Activated CD8-positive, alpha-beta memory T cell treated with anti-CD3 and anti-CD28 coated beads, Interleukin-2, amount 50 U/mL, for 48 hours (primary cell): Measurements from ENCODE around the gene PIK3R5.
"Not testable (repeated sequence)": the region's sequence is repeated elsewhere in the genome, so short reads cannot be mapped to it uniquely, and the experiment has no call there.

ENCODE experiments used
- DNase-seq: peaks from one replicate; pipeline ENCODE4 v3.0.0-alpha.2; 2020

PIK3R5 gene, protein sequence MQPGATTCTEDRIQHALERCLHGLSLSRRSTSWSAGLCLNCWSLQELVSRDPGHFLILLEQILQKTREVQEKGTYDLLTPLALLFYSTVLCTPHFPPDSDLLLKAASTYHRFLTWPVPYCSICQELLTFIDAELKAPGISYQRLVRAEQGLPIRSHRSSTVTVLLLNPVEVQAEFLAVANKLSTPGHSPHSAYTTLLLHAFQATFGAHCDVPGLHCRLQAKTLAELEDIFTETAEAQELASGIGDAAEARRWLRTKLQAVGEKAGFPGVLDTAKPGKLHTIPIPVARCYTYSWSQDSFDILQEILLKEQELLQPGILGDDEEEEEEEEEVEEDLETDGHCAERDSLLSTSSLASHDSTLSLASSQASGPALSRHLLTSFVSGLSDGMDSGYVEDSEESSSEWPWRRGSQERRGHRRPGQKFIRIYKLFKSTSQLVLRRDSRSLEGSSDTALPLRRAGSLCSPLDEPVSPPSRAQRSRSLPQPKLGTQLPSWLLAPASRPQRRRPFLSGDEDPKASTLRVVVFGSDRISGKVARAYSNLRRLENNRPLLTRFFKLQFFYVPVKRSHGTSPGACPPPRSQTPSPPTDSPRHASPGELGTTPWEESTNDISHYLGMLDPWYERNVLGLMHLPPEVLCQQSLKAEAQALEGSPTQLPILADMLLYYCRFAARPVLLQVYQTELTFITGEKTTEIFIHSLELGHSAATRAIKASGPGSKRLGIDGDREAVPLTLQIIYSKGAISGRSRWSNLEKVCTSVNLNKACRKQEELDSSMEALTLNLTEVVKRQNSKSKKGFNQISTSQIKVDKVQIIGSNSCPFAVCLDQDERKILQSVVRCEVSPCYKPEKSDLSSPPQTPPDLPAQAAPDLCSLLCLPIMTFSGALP

DNA sequence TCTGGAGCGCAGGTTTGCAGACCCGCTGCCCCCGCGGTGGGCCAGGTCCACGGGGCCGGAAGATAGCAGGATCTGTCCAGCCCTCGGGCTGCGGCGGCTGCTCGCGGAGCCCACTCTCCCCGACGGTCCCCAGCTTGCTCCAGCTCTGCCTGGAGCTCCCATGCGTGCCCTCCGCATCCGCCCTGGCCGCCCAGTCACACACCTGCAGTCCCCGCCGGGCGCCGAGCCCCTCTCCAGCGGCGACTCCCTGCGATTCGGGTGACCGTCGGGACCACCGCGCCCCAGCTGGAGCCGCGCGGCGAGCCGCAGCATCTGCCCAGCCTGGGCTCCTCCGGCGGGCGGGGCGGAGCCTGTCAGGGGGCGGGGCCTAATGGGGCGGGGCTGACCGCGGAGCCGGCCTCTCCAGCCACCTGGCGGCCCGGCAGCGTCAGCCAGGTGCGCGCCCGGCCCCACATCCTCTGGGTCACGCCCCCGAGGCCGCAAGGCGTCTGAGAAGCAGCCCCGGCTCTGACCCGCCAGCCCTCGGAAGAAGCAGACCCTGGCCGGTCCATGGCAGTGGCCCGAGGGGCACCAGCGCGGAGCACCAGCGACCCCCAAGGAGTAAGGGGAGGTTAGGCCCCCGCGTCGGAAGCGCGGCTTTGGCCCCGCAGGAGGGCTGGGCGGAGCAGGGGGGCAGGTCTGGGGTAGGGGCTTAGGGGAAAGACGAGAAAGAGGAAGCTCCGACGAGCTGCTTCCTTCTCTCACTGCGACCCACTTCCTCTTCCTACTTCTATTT is at the start of gene PIK3R5:
Gene PIK3R5, minus strand, starts transcription at position 314 of the 775 bp plus-strand sequence. CDS start 54,213 bp downstream, outside the sequence.
- peak; percentile 89 for DNase-seq

DNA sequence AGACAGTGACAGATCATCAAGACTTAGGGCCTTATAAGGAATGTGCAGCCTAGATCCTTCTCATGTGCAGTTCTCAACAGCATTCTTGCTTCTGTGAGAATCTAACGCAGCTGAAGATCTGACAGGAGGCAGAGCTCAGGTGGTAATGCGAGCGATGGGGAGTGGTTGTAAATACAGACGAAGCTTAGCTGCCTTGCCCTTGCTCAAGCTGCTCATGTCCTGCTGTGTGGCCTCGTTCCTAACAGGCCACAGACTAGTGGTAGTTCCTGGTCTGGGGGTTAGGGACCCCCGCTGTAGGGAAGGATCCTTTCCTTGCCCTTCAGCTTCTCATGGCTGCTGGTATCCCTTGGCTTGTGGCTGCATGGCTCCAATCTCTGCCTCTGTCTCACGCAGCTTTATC is 45.5 kb upstream of the PIK3R5 start:
- no peak for DNase-seq

DNA sequence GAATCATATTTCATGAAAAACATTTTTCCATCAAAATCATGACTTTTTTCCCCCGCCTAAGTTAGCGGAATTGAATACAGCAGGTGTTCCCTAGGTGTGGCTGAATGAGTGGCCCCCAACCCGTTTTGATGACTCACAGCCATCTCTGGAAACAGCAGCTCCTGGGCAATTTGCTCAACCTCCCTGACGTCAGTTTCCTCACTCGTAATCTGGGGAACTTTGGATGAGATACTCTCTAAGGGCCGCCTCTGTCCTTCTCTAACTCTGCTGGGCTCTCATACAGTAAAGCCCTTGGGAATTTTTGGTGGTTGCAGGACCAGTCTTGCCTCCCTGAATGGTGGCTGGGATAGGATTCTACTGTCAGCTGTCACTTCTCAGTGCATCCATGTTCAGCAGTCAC is 44.2 kb upstream of the PIK3R5 start:
- no peak for DNase-seq

DNA sequence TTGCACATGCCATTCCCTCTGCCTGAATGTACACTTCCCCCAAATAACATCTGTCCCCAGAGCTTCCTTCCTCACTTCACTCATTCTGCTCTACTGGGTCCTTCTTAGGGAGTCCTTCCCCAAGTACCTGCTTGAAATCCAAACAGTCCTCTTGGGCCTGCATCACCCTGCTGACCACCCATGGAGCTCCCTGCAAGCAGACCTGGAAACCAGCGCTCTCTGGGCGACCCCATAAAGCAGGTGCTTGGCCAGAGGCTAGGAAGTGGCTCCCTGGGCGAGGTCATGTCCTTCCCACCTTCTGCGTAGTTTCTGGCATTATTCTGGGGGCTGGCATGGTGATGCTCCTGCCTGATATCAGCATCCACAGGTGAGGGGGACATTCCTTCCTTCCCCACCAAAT is 43.6 kb upstream of the PIK3R5 start:
- DNase-seq = no peak

DNA sequence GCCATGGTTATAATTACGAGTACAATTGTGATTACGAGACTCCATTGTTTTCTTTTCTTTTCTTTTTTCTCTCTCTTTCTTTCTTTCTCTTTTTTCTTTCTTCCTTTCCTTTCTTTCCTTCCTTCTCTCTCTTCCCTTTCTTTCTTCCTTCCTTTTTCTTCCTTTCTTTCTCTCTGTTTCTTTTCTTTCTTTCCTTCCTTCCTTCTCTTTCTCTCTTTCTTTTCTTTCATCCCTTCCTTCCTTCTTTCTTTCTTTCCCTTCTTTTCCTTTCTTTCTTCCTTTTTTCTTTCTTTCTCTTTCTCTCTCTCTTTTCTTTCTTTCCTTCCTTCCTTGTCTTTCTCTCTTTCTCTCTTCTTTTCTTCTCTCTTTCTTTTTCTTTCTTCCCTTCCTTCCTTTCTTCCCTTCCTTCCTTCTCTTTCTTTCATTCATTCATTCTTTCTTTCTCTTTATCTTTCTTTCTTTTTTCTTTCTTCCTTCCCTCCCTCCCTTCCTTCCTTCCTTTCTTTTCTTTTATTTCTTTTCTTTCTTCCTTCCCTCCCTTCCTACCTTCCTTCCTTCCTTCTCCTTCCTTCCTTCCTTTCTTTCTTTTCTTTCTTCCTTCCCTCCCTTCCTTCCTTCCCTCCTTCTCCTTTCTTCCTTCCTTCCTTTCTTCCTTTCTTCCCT is 41.7 kb upstream of the PIK3R5 start:
- DNase-seq = no peak

DNA sequence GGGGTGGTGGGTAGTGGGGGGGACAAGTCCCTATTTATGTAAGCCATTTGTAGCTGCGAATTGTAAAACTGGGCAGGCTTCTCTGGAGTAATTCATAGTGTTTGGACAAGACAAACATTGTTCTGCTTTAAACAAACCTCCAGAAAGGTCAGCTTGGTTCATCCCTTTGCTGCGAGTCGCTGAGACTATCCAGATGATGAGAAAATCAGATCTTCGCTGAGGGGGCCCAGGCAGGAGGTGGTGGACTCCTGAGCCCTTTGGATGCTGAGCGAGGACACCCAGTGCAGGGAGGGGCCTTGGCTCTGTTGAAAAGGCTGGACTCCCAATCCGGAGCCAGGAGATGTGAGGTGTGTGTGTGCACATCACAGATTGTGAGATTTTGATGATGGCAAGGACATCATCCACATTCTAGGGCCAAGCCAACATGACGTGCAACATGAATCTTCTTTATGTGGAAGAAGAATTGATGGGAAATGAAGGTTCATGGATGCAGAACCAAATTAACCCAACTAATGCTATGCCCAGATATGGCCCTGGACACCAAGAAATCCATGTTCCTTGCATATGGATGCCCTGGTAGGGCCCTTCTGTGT is 40.8 kb upstream of the PIK3R5 start:
- DNase-seq = peak; percentile 3

DNA sequence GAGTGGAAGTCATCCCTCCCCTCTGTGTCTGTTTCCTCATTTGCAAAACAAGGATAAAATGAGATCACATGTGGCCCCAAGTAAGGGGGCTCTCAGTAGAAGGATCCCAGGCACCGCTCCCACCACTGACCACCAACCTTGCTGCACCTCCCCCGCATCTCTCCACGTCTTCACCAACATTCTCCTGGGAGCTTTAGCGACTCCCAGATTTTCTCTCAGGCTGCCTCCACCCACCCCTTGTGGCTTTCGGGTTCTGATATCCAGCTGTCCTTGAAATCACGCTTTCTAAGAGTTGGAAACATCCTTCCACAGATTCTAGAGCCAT is 39.4 kb upstream of the PIK3R5 start:
- DNase-seq = peak; percentile 17

DNA sequence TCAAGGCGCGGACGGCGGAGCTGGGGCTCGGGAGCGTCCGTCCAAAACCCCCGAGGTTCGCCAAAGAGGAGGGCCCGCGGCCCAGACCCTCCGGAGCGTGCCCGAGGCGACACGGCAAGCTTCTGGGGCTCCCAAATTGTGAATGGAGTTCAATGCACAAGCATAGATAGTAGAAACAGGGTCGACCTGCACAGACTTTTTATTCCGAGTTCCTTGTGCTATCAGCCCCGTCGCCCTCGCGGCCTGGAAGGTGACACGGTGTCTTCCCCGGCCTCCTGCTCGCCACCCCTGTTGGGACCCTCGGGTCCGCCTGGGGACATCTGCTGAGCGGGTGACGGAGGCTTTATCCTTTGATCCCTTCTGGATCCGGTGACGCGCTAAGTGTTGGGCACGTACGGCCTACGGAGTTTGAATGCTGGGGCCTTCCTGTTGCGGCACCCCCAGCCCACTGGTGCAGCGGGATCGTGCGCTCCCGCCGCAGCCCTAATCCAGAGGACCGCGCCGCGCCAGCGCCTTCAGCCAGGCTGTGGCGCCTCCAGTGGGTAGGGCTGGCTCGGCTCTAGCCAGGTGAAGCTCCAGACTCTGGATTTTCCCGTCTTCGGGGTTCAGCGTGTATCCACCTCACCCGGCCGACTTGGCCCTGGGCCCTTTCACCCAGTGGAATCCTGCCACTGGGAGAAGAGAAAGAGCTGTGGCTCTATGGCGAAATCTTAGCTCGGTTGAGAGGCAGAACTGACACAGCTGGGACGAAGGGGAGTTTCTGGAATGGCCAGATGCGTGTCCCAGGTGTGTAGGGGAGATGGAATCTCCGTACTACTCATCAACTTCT is 38.8 kb upstream of the PIK3R5 start:
- DNase-seq = peak; percentile 56

DNA sequence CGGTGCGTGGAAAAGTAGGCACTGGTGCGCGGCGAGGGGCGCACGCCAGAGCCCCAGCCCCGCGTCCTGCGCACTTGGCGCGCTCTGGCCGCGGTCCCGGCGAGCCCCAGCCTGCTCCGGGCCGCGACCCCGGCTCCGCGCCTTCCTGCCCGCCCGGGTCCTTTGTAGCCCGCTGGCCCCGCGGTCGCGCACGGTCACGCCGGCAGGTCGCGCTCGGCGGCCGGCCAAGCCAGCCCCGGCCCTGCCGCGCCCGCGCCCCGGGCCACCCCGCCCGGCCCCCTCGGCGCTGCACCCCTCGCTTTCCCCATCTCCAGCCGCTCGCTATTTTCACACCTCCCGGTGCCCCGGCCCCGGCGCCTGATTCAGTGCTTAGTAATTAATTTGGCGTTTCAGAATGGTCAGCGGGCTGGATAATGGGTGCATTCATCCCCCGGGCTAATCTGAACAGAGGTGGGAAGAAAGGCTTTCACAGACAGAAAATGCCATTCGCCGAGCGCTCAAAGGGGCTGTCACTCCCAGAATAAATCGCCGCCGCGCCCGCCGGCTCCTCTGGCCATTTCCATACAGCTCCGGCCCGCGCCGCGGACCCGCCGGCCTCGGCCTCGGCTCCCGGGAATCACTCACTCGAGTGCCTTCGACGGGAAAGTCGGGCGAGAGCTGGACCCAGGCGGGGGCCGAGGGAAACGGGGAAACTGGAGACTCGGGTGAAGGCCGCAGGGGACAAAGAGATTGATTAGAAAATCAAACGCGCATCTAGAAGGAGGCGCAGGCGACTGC is 38.0 kb upstream of the PIK3R5 start:
- peak; percentile 51 for DNase-seq

DNA sequence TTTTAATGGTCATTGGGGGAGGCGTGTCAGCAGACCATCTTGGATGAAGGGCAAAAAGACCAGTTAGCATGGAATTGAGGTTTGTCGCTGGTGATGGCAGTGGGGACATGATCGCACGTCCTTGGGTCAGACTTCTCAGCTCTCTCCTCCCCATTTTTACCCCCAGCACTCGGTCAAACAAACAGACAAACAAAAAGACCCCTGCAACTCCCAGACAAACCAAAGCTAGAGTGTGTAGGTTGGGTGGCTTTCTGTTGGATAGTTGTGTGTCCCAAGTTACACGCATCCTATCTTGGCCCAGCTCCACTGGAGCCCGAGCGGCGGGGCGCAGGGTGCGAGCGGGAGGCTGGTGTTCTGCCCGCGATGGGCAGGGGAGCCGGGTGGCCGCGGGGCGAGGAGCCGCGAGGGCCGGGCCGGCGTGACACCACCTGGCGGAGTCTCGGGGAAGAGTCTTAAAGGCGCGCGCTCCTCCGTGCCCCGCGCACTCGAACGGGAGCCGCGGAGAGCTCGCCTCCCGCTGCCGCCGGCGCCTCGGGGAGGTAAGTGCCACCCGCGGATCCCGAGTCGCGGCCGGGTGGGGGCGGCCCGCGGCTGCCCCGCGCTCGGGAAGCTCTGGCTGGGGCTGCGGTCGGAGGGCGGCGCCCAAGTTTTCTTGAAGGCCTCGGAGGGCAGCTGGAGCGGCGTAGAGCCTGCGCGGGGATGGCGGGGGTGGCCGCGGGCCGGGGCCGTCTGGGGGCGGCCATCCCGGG is 37.3 kb upstream of the PIK3R5 start:
- DNase-seq = peak; percentile 71

DNA sequence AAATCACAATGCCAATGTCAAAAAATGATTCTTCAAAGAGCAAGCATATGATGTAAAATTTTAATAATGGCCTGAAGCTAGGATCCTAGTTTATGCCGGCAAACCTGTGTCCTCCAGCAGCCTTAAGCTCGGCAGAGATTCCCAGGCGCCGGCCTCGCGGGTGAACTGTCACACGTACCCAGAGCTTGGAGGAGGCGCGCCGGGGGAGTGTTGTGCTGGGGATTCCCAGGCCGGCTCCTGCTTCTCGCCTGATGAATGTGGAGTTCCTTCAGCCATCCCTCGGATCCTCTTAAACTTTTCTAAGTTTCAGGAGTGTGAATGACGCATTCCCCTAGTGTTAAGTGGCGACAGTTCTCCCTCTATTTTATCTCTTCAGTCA is 36.7 kb upstream of the PIK3R5 start:
- DNase-seq = peak; percentile 50

DNA sequence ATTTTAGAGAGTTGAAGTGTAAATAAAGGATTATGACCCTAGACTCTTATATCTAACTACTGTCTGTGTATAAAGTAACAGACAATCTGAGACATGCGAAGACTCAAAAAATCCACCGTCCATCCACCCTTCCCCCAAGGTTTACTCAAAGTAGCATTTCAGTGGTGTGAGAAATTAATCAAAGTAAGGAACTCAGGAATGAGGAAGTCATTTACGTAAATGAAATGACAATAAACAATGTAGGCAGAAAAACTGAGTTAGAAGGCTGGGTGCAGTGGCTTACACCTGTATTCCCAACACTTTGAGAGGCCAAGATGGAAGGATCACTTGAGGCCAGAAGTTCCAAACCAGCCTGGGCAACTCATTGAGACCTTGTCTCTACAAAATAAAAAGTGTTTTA is 36.1 kb upstream of the PIK3R5 start:
- DNase-seq = no peak

DNA sequence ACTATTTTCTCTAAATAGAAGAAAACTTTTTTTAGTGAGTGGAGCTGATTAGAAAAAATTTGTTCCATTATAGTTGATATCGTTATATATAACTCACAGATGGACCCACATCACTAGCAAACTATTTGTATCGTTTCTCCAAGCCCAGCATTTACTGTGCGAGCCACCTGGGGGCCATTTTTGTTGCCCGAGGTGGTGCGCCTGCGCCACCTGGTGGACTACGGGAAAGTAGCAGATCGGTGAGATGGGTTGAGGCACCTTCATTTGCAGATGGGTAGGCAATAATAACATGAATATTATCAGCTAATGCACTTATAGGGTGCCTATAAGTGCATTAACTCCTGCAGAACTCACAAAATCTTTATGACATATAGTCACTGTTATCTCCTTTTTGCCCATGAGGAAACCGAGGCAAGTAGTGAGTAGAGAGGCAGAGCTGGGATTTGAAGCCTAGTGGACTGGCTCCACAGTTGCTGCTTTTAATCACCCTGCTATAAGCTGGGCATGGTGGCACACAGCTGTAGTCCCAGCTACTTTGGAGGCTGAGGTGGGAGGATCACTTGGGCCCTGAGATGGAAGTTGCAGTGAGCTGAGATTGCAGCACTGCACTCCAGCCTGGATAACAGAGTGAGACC is 32.6 kb upstream of the PIK3R5 start:
- peak; percentile 89 for DNase-seq

DNA sequence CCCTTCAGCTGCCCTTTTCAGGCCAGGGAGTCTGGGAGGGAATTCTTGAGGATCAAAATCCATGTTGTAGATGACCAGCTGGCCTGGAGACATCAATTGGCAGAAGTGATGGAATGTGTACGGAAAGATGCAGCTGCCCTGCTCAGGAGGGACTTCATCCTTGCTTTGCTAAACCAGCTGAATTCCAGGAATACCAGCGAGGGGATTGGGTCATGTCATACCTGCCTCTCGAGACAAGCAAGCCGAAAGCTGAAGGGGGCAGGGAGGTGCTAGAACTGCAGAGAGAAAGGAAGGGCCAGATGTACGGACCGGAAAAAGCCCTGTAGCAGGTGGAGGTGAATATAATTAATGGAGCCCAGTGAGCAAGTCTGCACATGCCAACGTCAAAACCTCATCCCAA is 30.2 kb upstream of the PIK3R5 start:
- no peak for DNase-seq

DNA sequence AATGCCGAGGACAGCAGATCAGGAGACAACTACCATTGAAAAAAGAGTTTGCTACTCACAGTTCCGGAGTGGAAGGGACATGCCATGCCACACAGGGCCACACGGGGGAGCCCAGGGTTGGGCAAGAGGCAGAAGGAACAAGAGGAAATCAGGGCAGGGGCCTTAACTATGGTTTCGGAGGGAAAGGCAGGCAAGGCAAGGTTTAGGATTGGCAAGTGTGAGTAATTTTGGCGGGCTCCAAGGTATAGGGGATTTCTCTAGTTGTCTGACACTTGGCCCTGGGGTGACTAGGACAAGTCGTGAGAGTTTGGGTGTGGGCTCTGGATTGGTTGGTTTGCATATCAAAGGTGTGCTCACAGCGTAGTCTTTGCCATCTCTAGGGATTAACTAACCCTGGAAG is 28.8 kb upstream of the PIK3R5 start:
- DNase-seq = peak; percentile 82

DNA sequence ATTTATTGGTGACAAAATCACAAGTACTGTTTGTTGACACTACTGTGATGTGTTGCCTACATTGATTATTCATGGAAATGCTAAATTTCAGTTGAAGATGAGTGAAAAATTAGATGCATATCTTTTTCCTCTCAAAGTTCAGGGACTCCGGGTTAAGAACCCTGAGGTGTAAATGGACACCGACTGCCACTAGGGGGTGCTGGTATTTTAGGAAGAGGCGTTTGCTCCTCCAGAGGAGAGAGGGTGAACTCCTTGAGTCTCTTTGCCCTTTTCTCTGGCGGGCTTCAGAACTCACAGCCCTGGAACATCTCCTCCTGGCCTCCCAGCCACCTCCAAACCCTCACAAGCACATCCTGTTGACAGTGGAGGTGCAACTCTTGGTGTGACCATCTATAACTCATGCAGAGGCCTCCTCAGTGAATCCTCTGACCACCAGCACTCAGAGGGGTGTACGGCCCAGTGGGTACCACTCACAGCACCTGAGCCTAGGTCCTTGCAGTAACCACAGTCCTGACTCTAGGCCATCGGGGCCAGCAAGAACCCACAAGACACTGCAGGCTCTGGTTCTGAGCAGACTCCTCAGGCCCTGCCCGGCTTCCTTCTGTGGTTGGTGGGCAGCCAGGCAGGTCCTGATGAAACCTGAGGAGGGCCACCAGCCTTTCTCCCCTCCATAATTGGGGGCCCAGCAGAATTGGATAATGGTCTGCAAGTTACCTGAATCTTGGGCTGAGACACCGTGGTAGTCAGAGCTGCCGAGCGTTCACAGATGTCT is 26.2 kb upstream of the PIK3R5 start:
- peak; percentile 81 for DNase-seq

DNA sequence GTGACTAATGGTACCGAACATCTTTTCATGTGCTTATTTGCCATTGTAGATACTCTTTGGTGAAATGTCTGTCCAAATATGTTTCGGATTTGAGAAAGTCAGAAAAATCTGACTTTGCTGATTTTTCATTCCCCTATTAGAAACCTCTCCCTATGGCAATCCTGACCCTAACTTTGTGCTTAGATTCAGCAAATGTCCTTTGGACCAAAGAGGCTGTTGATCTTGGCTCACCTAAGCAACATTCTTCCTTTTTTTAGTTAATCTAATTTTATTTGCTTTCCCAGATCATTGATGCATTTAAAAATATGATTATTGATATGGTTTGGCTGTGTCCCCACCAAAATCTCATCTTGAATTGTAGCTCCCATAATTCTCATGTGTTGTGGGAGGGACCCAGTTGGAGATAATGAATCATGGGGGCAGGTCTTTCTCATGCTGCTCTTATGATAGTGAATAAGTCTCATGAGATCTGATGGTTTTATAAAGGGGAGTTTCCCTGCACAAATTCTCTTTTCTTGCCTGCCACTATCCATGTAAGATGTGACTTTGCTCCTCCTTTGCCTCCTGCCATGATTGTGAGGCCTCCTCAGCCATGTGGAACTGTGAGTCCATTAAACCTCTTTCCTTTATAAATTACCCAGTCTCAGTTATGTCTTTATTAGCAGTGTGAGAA is 22.9 kb upstream of the PIK3R5 start:
- DNase-seq = not testable (repeated sequence)

DNA sequence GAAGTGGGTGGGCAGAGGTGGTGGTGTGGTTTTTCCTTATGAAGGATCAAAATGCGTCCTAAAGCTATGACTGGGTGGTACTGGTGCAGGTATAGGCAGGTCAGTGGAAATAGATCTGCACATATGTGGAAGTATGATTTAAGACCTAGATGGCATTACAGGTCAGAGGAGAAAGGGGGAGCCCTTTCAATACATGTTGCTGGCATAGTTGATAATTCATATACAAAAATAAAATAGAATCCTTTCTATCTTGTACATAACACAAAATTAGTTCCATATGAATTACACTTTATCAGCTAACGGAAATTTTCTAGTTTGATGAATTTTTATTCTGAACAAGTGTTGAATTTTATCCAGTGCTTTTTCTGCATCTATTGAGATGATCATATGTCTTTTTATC is 20.8 kb upstream of the PIK3R5 start:
- DNase-seq = no peak
